Measurements from ENCODE around the gene SH3D19. TPM values are rescaled to one million over a fixed set of nuclear protein-coding genes. Genes with fewer than 3 reads are reported as not detected.

The SH3D19 gene
- total RNA-seq, 1 donor from 2014 or later, result 23.0 TPM

GRCh38 chr4:151219948-151220347 is 105.5 kb downstream of the SH3D19 start:
- H3K27me3 ChIP-seq (ENCODE audit: control insufficient read depth, insufficient read depth, low read length), result no peaks in the 10 kb centered on the region
- no peak for DNase-seq (ENCODE audit: low read depth)
- no peak overlapping the region for H3K4me3 ChIP-seq (ENCODE audit: low read depth, low read length)
- no peak for TF ChIP-seq CTCF (IDR thresholded peaks at IDR 0.05; ENCODE audit: insufficient read depth, low read length, poor library complexity, severe bottlenecking)
- H3K36me3 ChIP-seq (ENCODE audit: control insufficient read depth, insufficient read depth, low read length), result no peaks in the 10 kb centered on the region

- no peak for TF ChIP-seq CTCF (IDR thresholded peaks at IDR 0.05; ENCODE audit: insufficient read depth, low read length, poor library complexity, severe bottlenecking)
- H3K4me3 ChIP-seq (ENCODE audit: low read depth, low read length), result no peak overlapping the region
- H3K36me3 ChIP-seq (ENCODE audit: control insufficient read depth, insufficient read depth, low read length), result no peaks in the 10 kb centered on the region
- H3K27me3 ChIP-seq (ENCODE audit: control insufficient read depth, insufficient read depth, low read length), result no peaks in the 10 kb centered on the region
- no peak for DNase-seq (ENCODE audit: low read depth)
These were observed 106.3 kb downstream of the SH3D19 start for GRCh38 chr4:151219091-151219490.

GRCh38 chr4:151218343-151218742 is 107.1 kb downstream of the SH3D19 start:
- DNase-seq (ENCODE audit: low read depth), result no peak
- no peaks in the 10 kb centered on the region for H3K36me3 ChIP-seq (ENCODE audit: control insufficient read depth, insufficient read depth, low read length)
- H3K4me3 ChIP-seq (ENCODE audit: low read depth, low read length), result no peak overlapping the region
- no peaks in the 10 kb centered on the region for H3K27me3 ChIP-seq (ENCODE audit: control insufficient read depth, insufficient read depth, low read length)
- TF ChIP-seq CTCF (IDR thresholded peaks at IDR 0.05; ENCODE audit: insufficient read depth, low read length, poor library complexity, severe bottlenecking), result no peak

- Histone ChIP-seq H3K36me3 (ENCODE audit: control insufficient read depth, insufficient read depth, low read length) (no peaks in the 10 kb centered on the region), H3K4me3 (ENCODE audit: low read depth, low read length) (no peak overlapping the region), H3K27me3 (ENCODE audit: control insufficient read depth, insufficient read depth, low read length) (no peaks in the 10 kb centered on the region)
- DNase-seq (ENCODE audit: low read depth), result no peak
- TF ChIP-seq CTCF (IDR thresholded peaks at IDR 0.05; ENCODE audit: insufficient read depth, low read length, poor library complexity, severe bottlenecking), result no peak
These were observed 108.1 kb downstream of the SH3D19 start for GRCh38 chr4:151217326-151217725.

GRCh38 chr4:151215295-151215694 is 110.1 kb downstream of the SH3D19 start:
- no peaks in the 10 kb centered on the region for H3K36me3 ChIP-seq (ENCODE audit: control insufficient read depth, insufficient read depth, low read length)
- no peak for DNase-seq (ENCODE audit: low read depth)
- no peak overlapping the region for H3K4me3 ChIP-seq (ENCODE audit: low read depth, low read length)
- H3K27me3 ChIP-seq (ENCODE audit: control insufficient read depth, insufficient read depth, low read length), result no peaks in the 10 kb centered on the region
- TF ChIP-seq CTCF (IDR thresholded peaks at IDR 0.05; ENCODE audit: insufficient read depth, low read length, poor library complexity, severe bottlenecking), result no peak

GRCh38 chr4:151207868-151208267 is 117.5 kb downstream of the SH3D19 start:
- Histone ChIP-seq H3K27me3 (ENCODE audit: control insufficient read depth, insufficient read depth, low read length) (no peaks in the 10 kb centered on the region), H3K36me3 (ENCODE audit: control insufficient read depth, insufficient read depth, low read length) (no peaks in the 10 kb centered on the region), H3K4me3 (ENCODE audit: low read depth, low read length) (no peak overlapping the region)
- no peak for DNase-seq (ENCODE audit: low read depth)
- TF ChIP-seq CTCF (IDR thresholded peaks at IDR 0.05; ENCODE audit: insufficient read depth, low read length, poor library complexity, severe bottlenecking), result no peak

Measured in kidney epithelial cell (primary cell).